GM23338 (cell line): ENCODE measurements around the gene TMEM175.

Experiments
- CREB1 ChIP-seq: fragments of 250-450 bp; sonication (Bioruptor Pico); IDR thresholded peaks from 2 replicates; pipeline ENCODE4 v1.5.0; 2020; ENCODE audit warnings: low read depth, mild to moderate bottlenecking, moderate library complexity
- CTCF ChIP-seq, 2 experiments: fragments of 200-600 bp in 1 of 2; sonication (generic) in 1 of 2; conservative IDR thresholded peaks; 2 replicates each; pipeline versions ENCODE4 v1.5.1 to v1.6.1; 2016 to 2017; ENCODE audit warnings: antibody characterized with exemption in 2 of 2, low read depth in 2 of 2, mild to moderate bottlenecking in 2 of 2, moderate library complexity in 1 of 2
- EZH2 ChIP-seq: fragments of 200-600 bp; sonication (generic); IDR thresholded peaks from one replicate; pipeline ENCODE4 v1.8.0; 2017; ENCODE audit warnings: antibody characterized with exemption, mild to moderate bottlenecking, low read depth; ENCODE audit not compliant: unreplicated experiment
- EZH2phosphoT487 ChIP-seq: fragments of 200-600 bp; sonication (generic); IDR thresholded peaks from one replicate; pipeline ENCODE4 v1.8.1; 2018; ENCODE audit warnings: antibody characterized with exemption; ENCODE audit not compliant: unreplicated experiment
- NANOG ChIP-seq: IDR thresholded peaks from 2 replicates; pipeline ENCODE4 v1.6.1; 2016; ENCODE audit warnings: antibody characterized with exemption, borderline replicate concordance
- POLR2AphosphoS5 ChIP-seq: IDR thresholded peaks from 2 replicates; pipeline ENCODE4 v1.6.1; 2016; ENCODE audit warnings: antibody characterized with exemption, low read depth
- REST ChIP-seq: IDR thresholded peaks from one replicate; pipeline ENCODE4 v1.6.1; 2018; ENCODE audit warnings: antibody characterized with exemption; ENCODE audit not compliant: unreplicated experiment
- ZNF114 ChIP-seq: fragments of 250-450 bp; sonication (Bioruptor Pico); IDR thresholded peaks from 2 replicates; pipeline ENCODE4 v1.5.0; 2020; ENCODE audit warnings: mild to moderate bottlenecking, moderate library complexity

GRCh38 chr4:886244-886643, 46.0 kb upstream of the TMEM175 start:
- TF ChIP-seq CTCF (conservative IDR thresholded peaks at IDR 0.05; ENCODE audit: low read depth in 2 of 2) = no peak
- no peak for TF ChIP-seq EZH2
- no peak for TF ChIP-seq POLR2AphosphoS5
- TF ChIP-seq REST = no peak
- no peak for TF ChIP-seq CREB1 (CRISPR knock-in tag)
- TF ChIP-seq EZH2phosphoT487 = no peak
- no peak for TF ChIP-seq ZNF114
- no peak for TF ChIP-seq NANOG
